Measurements from ENCODE around the gene ATP6V0B.

Gene ATP6V0B

DNA sequence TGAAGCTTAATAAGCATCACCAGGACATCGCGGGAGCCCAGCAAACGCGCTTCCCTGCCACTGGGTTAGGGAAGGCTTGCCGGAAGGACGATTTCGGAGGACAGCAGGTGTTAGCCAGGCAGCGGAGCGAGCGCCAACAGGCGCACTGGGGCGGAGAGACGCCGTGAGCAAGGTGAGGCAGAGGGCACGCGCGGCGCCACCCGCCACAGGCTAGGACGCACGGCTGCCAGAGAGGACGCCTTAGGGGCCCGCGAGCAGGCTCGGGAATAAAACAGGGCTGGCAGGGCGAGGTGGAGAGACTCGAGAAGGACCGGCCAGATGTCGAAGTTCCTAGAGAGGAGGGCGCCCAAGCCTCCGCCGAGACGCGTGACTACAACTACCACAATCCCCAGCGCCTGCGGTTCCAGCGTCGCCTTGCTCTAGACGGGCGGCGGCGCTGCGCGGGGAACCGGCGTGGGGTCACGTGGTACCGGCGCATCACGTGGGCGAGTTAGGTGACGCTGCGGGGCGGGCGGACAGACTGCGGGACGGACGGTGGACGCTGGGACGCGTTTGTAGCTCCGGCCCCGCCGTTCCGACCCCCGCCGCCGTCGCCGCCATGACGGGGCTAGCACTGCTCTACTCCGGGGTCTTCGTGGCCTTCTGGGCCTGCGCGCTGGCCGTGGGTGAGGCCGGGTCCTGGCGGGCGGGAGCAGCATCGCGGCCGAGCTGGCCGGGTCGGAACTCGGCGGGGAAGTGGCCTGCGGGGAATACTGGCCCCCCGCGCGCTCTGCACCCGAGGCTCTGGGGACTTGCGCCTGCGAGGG is at the start of gene ATP6V0B:
ATP6V0B (plus strand) TSS at position 518 of the 806 bp plus-strand sequence; CDS start at position 599, 81 bp downstream.
- Mint-ChIP-seq H3K27me3 (no peaks in the 10 kb centered on the region), H3K4me1 (ENCODE audit: low read depth) (peaks cover 62% of the 10 kb centered on the region)

GRCh38 chr1:43925846-43926245 is 48.9 kb upstream of the ATP6V0B start:
- peaks cover 4% of the 10 kb centered on the region for H3K4me1 Mint-ChIP-seq (ENCODE audit: low read depth)
- H3K27me3 Mint-ChIP-seq = no peaks in the 10 kb centered on the region
- no peaks in the 10 kb centered on the region for H3K9me3 Mint-ChIP-seq
- peaks cover 15% of the 10 kb centered on the region for H3K36me3 Mint-ChIP-seq (ENCODE audit: low read depth)
- no peak for DNase-seq
- H3K4me3 Mint-ChIP-seq = no peak overlapping the region
- no peak overlapping the region for H3K27ac Mint-ChIP-seq

More for the DNA sequence above, at the start of gene ATP6V0B:
- Mint-ChIP-seq H3K27ac (peak within 1 kb of the TSS; percentile 93), H3K4me3 (peak within 1 kb of the TSS; percentile 90), H3K36me3 (ENCODE audit: low read depth) (peaks cover 84% of the 10 kb centered on the region), H3K9me3 (no peaks in the 10 kb centered on the region)
- DNase-seq = peak; percentile 97

DNA sequence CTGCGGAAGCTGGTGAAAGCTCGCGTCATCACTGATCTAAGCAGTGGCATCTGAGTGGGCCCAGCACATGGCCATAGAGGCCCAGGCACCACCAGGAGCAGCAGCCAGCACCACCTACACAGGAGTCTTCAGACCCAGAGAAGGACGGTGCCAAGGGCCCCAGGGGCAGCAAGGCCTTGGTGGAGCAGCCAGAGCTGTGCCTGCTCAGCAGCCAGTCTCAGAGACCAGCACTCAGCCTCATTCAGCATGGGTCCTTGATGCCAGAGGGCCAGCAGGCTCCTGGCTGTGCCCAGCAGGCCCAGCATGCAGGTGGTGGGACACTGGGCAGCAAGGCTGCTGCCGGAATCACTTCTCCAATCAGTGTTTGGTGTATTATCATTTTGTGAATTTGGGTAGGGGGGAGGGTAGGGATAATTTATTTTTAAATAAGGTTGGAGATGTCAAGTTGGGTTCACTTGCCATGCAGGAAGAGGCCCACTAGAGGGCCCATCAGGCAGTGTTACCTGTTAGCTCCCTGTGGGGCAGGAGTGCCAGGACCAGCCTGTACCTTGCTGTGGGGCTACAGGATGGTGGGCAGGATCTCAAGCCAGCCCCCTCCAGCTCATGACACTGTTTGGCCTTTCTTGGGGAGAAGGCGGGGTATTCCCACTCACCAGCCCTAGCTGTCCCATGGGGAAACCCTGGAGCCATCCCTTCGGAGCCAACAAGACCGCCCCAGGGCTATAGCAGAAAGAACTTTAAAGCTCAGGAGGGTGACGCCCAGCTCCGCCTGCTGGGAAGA is 44.4 kb upstream of the ATP6V0B start:
- Mint-ChIP-seq H3K27ac (no peak overlapping the region), H3K4me1 (ENCODE audit: low read depth) (peaks cover 17% of the 10 kb centered on the region), H3K4me3 (no peak overlapping the region), H3K36me3 (ENCODE audit: low read depth) (peaks cover 10% of the 10 kb centered on the region), H3K27me3 (peaks cover 29% of the 10 kb centered on the region), H3K9me3 (no peaks in the 10 kb centered on the region)
- no peak for DNase-seq

DNA sequence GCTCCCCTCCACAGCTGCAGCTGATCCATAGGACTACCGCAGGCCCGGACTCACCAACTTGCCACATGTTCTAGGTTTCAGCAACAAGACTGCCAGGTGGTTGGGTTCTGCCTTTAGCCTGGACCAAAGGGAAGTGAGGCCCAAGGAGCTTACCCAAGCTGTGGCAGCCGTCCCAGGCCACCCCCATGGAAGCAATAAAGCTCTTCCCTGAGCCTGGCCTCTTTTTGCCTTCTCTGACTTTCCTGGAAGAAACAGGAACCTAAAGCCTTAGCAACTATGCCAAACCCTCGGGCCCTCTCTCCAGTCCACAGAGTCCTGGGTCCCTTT is 43.8 kb upstream of the ATP6V0B start:
- Mint-ChIP-seq H3K27ac (no peak overlapping the region), H3K4me3 (no peak overlapping the region), H3K9me3 (no peaks in the 10 kb centered on the region), H3K36me3 (ENCODE audit: low read depth) (peaks cover 5% of the 10 kb centered on the region), H3K4me1 (ENCODE audit: low read depth) (peaks cover 17% of the 10 kb centered on the region), H3K27me3 (peaks cover 33% of the 10 kb centered on the region)
- no peak for DNase-seq

DNA sequence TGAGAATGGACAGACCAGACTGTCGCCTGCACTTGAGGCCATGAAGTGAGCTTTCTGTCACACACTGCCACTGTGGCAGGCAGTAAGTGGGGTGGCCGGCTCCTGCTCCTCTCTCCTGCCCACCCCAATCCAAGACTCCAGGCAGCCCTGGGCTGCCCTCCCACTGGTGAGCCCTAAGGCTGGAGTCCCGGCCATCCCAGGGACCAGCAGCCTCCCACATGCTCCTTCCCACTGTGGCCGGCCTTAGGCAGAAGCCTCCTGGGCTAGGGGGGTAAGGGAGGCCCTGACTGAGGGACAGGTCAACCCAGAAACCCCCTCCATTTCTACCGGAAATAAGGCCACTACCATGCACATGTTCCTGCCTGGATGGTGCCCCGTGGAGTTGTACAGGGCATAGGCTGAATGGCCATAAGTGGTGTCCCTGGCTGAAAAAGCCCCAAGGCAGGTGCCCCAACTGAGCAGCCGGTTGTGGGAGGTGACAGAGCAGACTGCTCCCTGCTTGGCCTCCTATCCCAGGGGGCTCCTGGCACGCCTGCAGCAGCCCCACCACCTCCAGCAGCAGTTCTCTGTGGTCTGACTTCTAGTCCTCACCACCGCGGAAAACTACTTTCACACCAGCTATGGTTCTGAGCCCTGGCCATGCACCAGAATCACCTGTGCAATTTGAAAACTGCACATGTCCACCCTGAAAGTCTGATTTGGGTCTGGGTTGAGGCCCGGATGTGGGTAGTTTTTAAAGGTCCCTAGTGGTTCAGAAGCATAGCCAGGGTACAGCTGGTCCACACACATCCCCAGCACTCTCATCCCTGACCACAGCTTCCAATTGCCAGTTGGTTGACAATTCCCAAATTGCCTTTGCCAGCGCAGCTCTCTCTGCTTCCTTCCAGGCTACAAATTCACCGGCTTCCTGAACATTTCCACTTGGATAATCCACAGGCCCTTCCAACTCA is 42.8 kb upstream of the ATP6V0B start:
- Mint-ChIP-seq H3K27ac (no peak overlapping the region), H3K9me3 (no peaks in the 10 kb centered on the region), H3K36me3 (ENCODE audit: low read depth) (peaks cover 4% of the 10 kb centered on the region), H3K27me3 (peaks cover 37% of the 10 kb centered on the region), H3K4me3 (no peak overlapping the region), H3K4me1 (ENCODE audit: low read depth) (peaks cover 19% of the 10 kb centered on the region)
- no peak for DNase-seq

DNA sequence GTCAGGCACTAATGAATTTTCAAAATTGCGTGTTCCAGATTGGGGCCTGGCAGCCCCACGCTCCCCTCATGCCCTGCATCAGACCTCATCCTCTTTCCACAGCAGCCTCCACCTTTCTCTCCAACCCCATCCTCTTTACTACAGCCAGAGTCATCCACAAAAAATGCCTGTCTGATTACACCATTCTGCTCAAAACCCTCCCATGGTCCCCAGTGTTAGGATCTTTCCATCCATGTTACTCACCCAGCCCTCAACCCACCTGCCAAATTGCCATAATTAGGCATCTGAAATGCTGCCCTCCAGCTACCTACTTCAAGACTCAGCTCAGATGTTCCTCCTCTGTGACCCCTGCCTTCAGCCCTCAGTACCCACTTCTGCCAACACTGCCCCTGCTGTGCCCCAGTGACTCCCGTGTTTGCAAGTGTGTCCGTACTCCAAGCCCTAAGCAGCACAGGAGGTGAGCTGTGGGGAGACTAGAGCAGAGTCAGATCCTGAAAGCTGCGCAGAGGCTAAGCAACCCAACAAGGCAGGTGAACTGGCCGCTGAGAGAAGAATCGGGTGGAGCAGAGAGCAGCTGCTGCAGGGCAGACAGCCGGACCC is 41.9 kb upstream of the ATP6V0B start:
- H3K27me3 Mint-ChIP-seq = peaks cover 37% of the 10 kb centered on the region
- DNase-seq = no peak
- peaks cover 19% of the 10 kb centered on the region for H3K4me1 Mint-ChIP-seq (ENCODE audit: low read depth)
- no peak overlapping the region for H3K27ac Mint-ChIP-seq
- peaks cover 12% of the 10 kb centered on the region for H3K36me3 Mint-ChIP-seq (ENCODE audit: low read depth)
- no peak overlapping the region for H3K4me3 Mint-ChIP-seq
- no peaks in the 10 kb centered on the region for H3K9me3 Mint-ChIP-seq

- no peak for DNase-seq
- no peak within 1 kb of the TSS for H3K27ac Mint-ChIP-seq
- H3K36me3 Mint-ChIP-seq (ENCODE audit: low read depth) = peaks cover 12% of the 10 kb centered on the region
- peaks cover 19% of the 10 kb centered on the region for H3K4me1 Mint-ChIP-seq (ENCODE audit: low read depth)
- H3K27me3 Mint-ChIP-seq = peaks cover 37% of the 10 kb centered on the region
- H3K4me3 Mint-ChIP-seq = peak within 1 kb of the TSS; percentile 11
- H3K9me3 Mint-ChIP-seq = no peaks in the 10 kb centered on the region
These were observed 41.2 kb upstream of the ATP6V0B start, which contains the start of gene ARTN for GRCh38 chr1:43933386-43934100. Gene ARTN (plus strand): TSS chr1:43933801. CDS start chr1:43935657, 1,856 bp downstream.

DNA sequence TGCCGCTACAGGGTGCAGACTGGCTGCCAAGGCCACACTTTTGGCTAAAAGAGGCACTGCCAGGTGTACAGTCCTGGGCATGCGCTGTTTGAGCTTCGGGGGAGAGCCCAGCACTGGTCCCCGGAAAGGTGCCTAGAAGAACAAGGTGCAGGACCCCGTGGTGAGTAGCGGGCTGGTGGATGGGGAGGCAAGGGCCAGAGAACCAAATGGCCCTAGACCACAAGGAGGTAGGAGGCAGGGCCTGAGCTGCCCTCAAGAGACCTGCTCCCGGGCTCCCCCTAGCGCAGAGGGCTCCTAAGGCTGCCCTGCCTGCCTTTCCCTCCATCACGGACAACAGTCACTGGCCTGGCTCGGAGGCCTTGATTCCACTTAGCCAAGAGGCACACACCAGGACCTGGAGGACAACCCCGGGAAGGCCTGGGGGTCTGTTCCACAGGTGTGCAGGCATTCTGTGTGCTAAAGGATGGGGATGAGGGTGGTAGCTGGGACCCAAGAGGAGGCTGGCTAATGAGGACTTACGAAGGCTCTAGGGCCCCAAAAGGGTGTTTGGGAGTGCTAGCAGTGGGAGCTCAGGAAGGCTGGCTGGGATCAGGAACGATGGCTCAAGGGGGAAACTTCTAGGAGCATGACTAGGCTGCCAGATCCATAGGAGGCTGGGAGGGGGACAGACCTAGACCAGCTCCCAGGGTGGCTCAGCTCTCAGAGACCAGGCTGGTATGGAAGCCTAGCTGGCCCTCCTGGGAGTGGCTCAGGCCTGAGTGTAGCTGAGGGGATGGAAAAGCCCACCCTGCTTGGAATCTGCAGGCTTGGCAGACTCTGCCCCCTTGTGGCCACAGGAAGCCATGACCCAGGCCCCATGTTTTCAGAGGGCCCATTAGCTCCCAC is 40.4 kb upstream of the ATP6V0B start:
- peak; percentile 72 for DNase-seq
- Mint-ChIP-seq H3K27ac (no peak overlapping the region), H3K4me3 (peak overlapping the region; percentile 11), H3K9me3 (no peaks in the 10 kb centered on the region), H3K27me3 (peaks cover 37% of the 10 kb centered on the region), H3K36me3 (ENCODE audit: low read depth) (peaks cover 12% of the 10 kb centered on the region), H3K4me1 (ENCODE audit: low read depth) (peaks cover 19% of the 10 kb centered on the region)

DNA sequence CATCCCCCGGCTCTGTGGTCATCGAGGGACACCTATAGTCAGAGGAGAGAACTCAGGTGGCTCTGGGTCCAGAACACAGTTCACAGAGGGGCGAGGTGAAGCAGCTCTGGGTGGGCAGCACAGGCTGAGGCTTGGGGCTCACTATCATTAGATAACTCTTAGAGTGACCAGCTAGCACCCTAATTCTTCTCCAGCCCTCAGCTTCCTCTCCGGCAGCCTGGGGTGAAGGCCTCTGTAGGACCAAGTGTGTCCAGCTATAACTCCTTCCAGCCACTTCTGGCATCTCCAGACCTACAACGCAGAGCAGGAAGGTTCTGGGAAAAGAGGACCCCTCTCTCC is 39.8 kb upstream of the ATP6V0B start:
- H3K4me1 Mint-ChIP-seq (ENCODE audit: low read depth) = peaks cover 17% of the 10 kb centered on the region
- DNase-seq = no peak
- peaks cover 37% of the 10 kb centered on the region for H3K27me3 Mint-ChIP-seq
- H3K4me3 Mint-ChIP-seq = no peak overlapping the region
- no peaks in the 10 kb centered on the region for H3K9me3 Mint-ChIP-seq
- no peak overlapping the region for H3K27ac Mint-ChIP-seq
- peaks cover 14% of the 10 kb centered on the region for H3K36me3 Mint-ChIP-seq (ENCODE audit: low read depth)

GRCh38 chr1:43935711-43936427 is 38.9 kb upstream of the ATP6V0B start:
- H3K4me1 Mint-ChIP-seq (ENCODE audit: low read depth) = peaks cover 17% of the 10 kb centered on the region
- H3K4me3 Mint-ChIP-seq = no peak overlapping the region
- peaks cover 37% of the 10 kb centered on the region for H3K27me3 Mint-ChIP-seq
- peaks cover 17% of the 10 kb centered on the region for H3K36me3 Mint-ChIP-seq (ENCODE audit: low read depth)
- DNase-seq = no peak
- no peak overlapping the region for H3K27ac Mint-ChIP-seq
- H3K9me3 Mint-ChIP-seq = no peaks in the 10 kb centered on the region

DNA sequence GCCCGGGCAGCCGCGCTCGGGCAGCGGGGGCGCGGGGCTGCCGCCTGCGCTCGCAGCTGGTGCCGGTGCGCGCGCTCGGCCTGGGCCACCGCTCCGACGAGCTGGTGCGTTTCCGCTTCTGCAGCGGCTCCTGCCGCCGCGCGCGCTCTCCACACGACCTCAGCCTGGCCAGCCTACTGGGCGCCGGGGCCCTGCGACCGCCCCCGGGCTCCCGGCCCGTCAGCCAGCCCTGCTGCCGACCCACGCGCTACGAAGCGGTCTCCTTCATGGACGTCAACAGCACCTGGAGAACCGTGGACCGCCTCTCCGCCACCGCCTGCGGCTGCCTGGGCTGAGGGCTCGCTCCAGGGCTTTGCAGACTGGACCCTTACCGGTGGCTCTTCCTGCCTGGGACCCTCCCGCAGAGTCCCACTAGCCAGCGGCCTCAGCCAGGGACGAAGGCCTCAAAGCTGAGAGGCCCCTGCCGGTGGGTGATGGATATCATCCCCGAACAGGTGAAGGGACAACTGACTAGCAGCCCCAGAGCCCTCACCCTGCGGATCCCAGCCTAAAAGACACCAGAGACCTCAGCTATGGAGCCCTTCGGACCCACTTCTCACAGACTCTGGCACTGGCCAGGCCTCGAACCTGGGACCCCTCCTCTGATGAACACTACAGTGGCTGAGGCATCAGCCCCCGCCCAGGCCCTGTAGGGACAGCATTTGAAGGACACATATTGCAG is 38.2 kb upstream of the ATP6V0B start:
- H3K9me3 Mint-ChIP-seq = no peaks in the 10 kb centered on the region
- peaks cover 17% of the 10 kb centered on the region for H3K36me3 Mint-ChIP-seq (ENCODE audit: low read depth)
- no peak overlapping the region for H3K27ac Mint-ChIP-seq
- peaks cover 17% of the 10 kb centered on the region for H3K4me1 Mint-ChIP-seq (ENCODE audit: low read depth)
- peaks cover 37% of the 10 kb centered on the region for H3K27me3 Mint-ChIP-seq
- peak overlapping the region; percentile 23 for H3K4me3 Mint-ChIP-seq
- DNase-seq = no peak

Measured in activated T-cell treated with anti-CD3 and anti-CD28 coated beads, Interleukin-2, amount 50 U/mL, for 24 hours (primary cell).